ENCODE results near the gene CADPS. TPM values are rescaled to one million over a fixed set of nuclear protein-coding genes. Genes with fewer than 3 reads are reported as not detected.

CADPS gene
- total RNA-seq, 2 experiments from 2014 or later, result not detected

DNA sequence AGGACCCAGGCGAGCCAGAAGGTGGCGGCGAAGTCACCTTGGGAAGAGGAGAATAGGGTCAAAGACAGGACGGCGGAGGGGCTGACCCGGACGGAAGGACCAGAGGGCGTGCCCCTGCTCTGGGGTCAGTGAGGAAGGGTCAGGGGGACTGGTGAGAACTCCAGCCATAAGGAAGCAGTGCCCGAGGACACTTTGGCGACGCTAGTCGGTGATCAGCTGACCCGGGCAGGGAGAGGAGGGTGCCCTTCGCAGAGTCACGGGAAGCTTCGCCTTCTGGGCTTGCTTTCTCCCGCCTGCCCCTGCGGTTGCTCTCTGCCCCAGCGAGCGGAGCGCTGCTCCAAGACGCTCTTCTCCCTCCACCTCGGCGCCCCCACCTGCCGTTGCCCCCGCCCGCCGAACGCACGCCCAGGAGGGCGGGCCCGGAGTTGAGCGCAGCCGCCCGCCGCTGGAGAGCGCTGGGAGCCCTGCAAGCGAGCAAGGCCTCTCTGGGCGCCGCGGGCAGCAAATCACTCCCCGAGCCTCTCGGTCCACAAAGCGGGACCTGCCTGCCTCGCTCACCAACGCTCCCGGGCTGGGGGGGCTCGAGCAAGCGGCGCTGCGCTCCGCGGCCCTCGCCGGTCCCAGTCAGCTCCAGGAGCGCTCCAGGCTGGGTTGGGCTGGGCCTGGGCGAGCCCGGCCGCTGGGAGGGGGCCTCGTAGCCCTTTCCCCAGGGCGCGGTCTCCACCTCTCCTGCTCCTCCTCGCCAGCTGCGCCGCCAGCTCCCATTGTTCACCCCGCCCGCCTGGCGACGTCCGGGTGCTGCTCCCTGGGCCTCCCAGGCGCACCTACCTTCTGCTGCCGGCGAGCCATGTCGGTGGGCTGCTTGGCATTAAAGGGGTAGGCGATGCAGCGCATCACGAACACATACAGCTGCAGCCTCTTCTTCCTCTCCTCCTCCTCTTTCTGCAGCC is 1.2 kb downstream of the CADPS start:
- POLR2A ChIA-PET, result no interaction called here
- CTCF ChIA-PET, result no interaction called here

DNA sequence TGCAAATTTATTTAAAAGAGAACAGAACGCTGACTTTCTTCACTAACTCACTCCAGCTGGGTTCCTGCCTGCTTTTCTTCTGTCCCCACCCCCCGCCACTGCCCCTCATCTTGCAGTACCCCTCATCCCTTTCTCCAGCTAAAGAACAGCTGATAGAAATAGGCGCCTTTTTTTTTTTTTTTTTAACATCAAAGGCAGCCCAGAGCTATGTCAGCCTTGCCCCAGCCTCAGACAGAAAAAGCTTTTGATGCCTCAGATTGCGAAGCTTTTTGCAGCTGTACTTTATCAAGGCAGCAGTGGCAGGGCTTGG is 1.8 kb downstream of the CADPS start:
- ChIA-PET CTCF (no interaction called here), POLR2A (no interaction called here)

DNA sequence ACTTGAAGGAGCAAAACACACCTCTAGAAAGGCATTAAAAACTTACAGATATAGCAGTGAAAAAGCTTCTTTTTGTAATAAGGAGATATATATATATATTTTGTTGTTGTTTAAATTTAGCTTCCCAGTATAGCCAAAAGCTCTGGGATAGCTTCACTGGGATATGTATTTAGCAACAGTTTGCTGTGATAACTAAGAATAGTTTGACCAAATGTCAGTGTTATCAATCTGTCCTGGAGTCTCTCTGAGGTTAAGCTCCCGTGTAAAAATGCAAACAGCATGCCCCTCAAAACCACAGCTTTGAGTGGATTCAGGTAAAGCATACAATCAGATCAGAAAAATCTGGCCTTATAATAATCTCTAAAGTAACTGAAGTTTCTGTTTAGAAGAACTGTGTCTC is 2.9 kb downstream of the CADPS start:
- POLR2A ChIA-PET, result no interaction called here
- CTCF ChIA-PET, result no interaction called here

DNA sequence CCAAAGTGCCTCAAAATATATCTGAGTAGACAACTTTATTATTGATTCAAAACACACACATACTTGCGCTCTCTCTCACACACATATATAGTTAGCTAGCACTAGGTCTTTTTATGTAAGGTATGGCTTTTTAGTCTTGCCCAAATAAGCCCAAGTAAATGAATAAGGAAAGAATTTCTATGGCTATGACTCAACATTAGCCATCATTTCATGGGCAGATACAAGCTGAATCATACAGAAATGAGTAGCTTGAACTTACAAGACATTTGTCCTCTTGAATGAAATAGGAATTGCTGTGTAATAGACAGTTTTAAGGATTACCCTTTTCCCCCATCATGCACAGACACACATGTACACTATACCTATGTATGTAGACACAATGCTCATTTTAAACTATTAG is 4.9 kb downstream of the CADPS start:
- CTCF ChIA-PET, result no interaction called here
- POLR2A ChIA-PET, result no interaction called here

DNA sequence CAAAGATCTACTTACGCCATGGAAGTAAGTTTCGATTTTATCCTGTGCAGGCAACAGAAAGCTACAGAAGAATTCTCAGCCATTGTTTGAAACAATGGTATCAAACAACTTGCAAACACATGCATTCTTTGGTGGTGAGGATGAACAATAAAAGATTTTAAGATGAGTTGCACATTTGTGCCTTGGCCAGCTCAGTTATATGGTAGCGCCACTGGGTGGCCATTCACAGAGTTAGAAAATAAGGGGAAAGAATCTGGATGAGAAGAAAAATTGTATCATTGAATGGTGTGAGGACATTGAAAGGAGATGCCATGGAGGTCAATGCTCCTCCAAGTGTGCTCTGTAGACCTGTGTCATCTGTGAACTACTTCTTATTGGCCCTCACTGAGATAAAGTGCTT is 11.6 kb downstream of the CADPS start:
- POLR2A ChIA-PET, result no interaction called here
- CTCF ChIA-PET, result no interaction called here

DNA sequence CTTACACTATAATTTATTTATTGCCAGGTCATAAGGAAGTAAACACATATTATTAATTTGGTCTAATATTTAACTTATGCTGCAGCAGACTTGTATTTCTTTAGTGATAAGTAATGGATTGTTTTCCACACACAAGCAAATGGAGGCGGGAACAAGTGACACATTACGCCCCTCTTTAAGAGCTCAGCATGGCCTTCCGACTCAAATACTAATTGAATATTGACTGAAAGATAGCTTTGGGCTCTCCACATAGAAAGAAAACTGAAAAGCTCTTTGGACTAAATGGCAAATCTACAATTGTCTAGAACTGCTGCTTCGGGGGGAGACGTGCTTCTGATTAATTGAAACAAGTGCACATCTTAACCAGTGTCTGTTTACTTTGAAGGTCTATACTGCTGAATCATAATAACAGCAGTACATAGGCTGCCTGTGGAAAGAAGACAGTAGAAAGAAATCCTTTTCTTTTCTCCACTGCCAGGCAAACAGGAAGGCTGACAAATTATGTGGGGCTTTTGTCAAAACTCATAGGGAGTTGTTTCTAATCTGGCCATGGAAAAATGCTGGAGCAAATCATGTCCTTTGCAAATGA is 15.9 kb downstream of the CADPS start:
- ChIA-PET CTCF (no interaction called here), POLR2A (no interaction called here)

DNA sequence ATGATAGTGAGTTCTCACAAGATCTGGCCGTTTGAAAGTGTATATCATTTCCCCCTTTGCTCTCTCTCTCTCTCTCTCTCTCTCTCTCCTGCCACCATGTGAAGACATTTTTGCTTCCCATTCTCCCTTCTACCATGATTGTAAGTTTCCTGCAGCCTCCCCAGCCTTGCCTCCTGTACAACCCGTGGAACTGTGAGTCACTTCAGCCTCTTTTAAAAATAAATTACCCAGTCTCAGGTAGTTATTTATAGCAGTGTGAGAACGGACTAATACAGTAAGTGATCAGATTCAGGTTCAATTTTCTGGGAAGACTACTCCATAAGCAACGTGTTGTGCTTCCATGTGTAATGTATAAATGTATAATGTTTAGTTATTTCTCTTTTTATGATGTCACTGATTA is 29.2 kb downstream of the CADPS start:
- ChIA-PET POLR2A (no interaction called here), CTCF (no interaction called here)

DNA sequence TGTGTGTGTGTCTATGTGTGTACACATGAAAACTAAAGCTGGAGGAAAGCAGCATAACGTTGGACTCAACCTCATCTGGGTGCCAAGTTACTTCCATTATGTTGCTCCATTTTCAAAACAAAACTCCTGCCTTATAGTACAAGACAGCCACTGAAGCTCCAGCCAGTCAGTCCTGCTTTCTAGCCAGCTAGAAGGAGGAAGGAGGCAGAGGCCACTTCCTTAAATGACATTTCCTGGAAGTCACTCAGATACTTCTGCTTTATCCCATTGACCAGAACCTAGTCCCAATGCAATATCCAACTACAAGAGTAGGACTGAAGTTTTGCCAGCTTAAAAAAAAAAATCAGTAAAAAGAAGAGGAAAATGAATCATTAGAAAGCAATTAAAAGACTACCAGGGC is 31.7 kb downstream of the CADPS start:
- ChIA-PET CTCF (no interaction called here), POLR2A (no interaction called here)

DNA sequence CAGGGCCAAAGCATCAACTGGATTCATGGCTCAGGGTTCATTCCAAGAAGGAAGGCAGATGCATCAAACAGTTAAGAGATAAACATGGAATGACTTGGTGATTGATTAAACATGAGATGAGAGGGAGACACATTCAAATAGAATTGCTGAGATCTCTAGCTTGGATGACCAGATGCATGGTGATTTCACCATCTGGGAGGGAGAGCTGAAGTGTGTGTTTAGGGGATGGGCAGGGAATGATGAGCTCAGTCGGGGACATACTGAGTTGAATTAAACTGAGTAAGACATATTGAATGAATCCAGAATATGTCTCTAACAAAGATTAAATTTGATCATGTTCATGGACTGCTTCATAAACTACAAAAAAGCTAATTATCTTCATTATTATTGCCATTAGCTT is 35.5 kb downstream of the CADPS start:
- ChIA-PET POLR2A (no interaction called here), CTCF (no interaction called here)

DNA sequence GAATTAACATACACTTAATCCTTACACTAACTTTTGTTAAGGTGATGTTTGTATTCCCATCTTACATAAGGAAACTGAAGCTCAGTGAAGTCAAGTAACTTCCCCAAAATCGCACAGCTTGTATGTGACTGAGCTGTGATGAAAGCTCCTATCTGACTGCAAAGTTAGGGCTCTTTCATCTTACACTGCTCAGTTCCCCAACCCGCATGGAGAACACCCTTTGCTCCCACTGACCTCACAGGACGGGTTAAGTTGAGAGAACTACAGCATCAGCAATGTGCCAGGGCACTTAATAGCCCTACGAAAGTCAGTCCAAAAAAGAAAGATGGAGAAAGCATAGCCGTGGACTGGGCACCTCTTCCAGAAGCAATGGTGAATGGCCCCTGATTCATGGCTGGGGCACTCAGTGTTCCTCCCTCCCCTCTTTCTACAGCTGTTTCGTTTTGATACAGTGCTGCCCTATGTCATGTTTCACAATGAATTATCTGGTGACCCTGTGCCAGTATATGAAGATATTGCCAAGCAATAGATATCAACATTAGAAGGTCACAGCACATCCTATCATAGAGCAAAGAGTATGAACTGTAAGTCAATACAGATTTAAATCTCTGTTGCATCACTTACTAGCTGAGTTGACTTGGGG is 38.0 kb downstream of the CADPS start:
- ChIA-PET CTCF (no interaction called here), POLR2A (no interaction called here)

DNA sequence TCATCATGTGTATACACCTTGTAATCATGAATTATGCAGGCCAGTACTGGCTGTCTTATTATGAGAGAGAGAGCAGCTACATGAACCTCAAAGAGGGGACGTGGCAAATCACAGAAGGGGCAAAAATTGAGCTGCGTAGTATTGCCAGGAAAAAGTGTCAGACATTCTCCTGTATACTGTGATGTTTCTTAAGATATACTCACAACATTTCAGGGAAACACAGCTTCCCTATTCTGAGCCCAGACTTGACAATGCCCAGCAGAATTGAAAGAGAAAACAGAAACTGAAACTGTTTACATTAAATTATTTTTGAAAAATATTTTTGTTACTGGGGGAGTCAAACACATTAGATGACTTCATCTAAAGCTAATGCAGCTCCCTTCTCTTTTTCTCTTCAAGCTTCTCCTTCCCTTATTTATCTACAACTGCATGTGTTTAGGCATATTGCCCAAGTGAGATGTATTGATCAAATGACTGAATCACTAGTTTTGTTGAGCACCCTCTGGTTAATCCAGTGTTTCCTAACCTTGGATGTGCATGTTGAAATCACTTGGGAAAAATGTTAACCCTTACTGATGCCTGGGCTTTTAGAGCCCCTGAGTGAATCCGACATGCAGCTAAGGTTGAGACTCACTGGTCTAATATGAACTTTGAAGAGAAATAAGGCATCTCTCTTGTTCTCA is 39.5 kb downstream of the CADPS start:
- CTCF ChIA-PET, result no interaction called here

DNA sequence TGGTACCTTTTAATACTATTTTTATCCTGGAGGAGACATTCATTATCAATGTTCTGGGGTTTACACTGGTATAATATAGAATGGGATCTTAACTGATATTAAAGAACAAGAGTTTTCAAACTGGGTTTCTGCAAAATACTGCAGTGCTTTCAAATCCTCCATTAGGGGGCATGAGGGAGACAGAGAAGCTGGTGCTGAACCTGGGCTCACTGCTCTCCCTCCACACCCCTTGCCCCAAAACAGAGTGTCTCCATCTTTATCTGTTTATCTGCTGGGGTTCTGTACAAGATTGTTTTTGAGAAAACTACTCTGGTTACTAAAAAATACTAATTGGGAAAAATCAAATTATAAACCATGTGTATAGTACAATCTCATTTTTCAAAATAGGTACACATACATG is 41.7 kb downstream of the CADPS start:
- ChIA-PET CTCF (no interaction called here), POLR2A (no interaction called here)

More for the DNA sequence above, 39.5 kb downstream of the CADPS start:
- POLR2A ChIA-PET, result no interaction called here

DNA sequence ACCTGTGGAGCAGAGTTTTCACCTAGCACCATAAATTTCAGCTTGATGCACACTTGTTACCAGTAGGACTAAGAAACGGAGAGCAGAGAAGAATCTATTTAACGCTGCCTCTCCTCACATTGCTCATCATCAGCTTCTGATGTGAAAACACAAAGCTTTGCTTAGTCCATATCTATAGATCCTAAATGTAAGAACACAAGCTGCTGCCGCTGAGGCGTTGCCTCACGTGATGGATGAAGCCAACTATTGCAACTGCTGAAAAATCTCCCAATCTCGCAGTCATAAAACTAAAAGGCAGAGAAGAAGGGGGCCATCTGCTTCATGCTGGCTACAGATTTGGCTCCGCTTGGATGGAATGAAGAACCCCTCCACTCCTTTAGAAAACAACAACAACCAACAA is 42.7 kb downstream of the CADPS start:
- CTCF ChIA-PET, result no interaction called here
- POLR2A ChIA-PET, result no interaction called here

DNA sequence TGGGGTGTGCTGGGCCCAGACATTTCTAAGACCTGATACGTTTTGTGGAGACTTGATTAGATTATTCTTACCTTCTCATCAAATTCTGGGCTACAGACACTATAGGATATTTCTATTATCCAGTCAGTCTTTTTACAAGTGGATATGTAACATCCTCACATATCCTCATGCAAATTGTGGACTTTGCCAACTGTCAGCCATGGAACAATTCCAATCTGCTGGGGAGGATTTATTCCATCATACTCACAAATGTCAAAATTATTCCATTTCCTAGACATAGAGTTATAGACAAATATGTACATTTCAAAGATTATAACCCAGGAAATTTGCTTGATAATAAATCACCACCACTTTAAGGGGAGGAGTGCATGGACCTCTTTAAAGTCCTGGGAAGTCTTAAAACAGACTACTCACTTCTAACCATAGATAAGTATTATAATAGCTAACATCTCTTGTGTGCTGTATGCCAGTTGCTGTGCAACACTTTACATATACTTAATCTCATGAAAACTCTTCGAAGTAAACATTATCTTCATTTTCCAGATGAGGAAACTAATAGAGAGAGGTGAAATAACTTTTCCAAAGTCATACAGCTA is 44.4 kb downstream of the CADPS start:
- CTCF ChIA-PET, result no interaction called here

DNA sequence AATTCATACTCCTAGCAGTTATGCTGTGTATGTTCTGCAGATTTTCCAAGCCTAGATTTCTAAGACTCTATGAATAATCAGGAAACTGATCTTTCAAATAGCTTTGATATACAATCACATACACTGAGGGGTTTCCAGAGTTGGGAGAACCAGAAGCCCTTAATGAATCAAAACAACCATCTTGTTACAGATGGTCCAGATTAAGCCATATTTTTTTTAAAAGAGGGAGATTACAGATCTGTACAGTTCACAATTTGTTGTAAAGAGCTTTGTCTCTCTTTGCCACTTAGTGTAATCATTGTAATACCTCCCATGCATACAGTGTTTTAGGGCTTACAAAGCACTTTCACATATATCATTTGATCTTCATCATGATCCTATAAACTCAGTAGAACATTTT is 47.7 kb downstream of the CADPS start:
- CTCF ChIA-PET, result no interaction called here
- POLR2A ChIA-PET, result no interaction called here

More for the DNA sequence above, 44.4 kb downstream of the CADPS start:
- POLR2A ChIA-PET, result no interaction called here

DNA sequence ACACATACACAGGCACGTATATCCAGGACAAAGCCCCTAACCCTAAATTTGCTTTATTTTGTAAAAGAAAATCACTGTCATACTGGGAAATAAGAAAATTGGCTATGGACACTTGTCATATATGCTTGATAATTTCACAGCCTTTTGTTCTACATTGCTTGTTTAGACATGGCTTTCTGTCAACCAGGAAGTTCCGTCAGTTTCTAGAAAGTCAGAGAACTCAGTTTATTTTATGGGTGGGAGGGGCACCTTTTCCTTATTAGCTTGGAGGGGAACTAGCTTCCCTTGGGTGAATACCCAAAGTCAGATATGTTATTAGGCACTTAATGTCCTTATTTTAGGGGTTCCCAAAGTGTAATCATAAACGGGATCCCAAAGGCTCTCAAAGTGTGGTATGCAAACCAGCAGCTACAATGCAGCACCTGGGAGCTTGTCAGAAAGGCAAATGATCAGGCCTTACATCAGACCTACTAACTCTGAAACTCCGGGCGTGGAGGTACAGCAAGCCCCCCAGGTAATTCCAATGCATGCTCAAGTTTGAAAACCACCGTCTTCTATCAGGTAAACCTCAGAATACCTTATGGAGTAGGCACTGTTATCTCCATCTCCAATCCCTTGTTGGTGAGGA is 50.1 kb downstream of the CADPS start:
- CTCF ChIA-PET, result no interaction called here
- POLR2A ChIA-PET, result no interaction called here

DNA sequence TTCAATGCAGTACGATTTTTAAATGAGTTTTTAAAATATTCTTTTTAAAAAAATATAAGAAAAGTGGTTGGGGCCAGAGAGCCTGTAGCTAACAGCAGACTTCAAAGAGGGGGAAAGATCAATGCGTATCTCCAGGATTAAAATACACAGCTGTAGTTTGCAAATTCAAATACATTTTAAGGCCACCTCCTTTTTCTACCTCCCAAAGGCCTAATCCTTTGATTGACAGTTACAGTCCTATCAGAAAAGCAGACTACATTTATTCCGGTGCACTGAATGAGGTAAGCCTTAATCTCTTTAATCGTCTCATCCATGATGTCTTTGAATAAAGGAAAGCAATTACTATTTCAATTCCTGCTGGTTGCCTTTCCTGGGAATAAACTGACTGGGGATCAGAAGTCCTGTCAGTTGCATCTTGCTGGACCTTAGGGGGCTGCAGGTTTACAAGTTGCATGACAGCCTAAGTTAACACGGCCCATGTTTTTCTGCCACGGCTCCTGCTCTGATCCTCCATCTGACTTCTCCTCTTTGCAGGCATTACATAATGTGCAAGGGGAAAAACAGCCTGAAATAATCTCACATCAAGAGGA is 51.7 kb downstream of the CADPS start:
- POLR2A ChIA-PET, result no interaction called here
- CTCF ChIA-PET, result no interaction called here

DNA sequence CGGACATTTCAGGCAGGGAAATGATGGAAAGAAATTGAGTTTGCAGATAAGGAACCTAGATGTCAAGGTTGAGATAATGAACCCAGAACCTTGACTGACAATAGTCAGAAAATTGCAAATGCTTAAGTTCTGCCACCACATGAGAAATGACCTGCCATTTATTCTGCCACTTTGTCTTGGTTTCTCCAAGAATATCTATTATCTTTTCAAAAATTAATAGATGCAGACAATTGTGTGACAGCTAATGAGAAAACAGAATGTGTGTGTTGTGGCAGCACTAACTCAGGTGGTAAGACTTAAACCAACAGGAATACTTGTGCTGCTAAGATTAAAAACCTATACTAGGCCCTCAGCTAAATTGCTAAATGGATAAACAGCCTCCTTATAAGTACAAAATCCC is 52.3 kb downstream of the CADPS start:
- ChIA-PET CTCF (no interaction called here), POLR2A (no interaction called here)

DNA sequence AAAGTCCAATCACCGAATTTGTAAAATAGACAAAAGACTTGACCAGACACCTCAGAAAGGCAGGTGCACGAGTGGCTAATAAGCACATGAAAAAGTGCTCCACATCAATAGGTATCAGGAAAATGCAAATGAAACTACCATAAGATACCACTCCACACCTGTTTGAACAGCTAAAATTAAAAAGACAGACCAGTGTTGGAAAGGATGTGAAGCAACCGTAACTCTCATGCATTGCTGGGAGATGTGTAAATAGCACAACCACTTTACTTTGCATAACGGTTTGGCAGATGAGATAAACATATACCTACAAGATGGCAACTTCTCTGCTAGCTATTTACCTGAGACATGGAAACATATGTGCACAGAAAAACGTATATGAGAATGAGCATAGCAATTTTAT is 56.9 kb downstream of the CADPS start:
- POLR2A ChIA-PET, result no interaction called here
- CTCF ChIA-PET, result no interaction called here

DNA sequence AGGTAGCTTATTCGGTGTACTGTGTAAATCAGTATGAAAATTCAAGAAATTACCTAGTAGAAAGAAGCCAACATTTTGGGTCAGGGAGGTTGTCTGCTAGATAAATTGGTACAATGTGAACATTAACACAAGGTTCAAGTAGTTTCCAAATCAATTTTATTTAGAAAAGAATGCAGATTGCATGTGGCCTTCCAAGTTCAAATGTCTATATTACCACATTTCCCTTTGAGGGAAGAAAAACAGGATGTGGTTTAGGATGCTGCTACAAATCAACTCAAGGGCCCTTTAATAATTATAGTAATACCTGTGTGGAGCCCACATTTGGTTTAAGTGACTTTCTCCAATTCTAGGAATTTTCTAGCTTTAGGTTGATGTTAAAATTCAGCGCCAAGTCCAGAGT is 57.5 kb downstream of the CADPS start:
- POLR2A ChIA-PET, result no interaction called here
- CTCF ChIA-PET, result no interaction called here
